ENCODE measurements around the gene IL3RA. TPM values are rescaled to one million over a fixed set of nuclear protein-coding genes. Genes with fewer than 3 reads are reported as not detected.

IL3RA gene
- total and polyA plus RNA-seq, 8 donors = 2.4 to 10.1 (median 4.5) TPM; not detected in 1

GRCh38 chrX:1407035-1407434 lies 70.5 kb downstream of the IL3RA start:
- peaks cover 45 to 78% (median 75%) of the 10 kb centered on the region in 4 donors for H3K36me3 ChIP-seq
- no peak for DNase-seq
- H3K27ac ChIP-seq = no peak overlapping the region
- H3K4me3 ChIP-seq = no peak overlapping the region
- no peaks in the 10 kb centered on the region for H3K9me3 ChIP-seq
- H3K4me1 ChIP-seq = no peaks in the 10 kb centered on the region
- H3K27me3 ChIP-seq = no peaks in the 10 kb centered on the region
- intact Hi-C loops (cut with DNase I; ENCODE audit: low total_unique reads) = no loop called here
- TF ChIP-seq POLR2AphosphoS5 (IDR thresholded peaks at IDR 0.05) (no peak), CTCF (IDR thresholded peaks at IDR 0.05) (no peak)

- Histone ChIP-seq H3K36me3 (peaks cover 24 to 74% (median 71%) of the 10 kb centered on the region in 4 donors), H3K4me1 (no peaks in the 10 kb centered on the region), H3K4me3 (no peak overlapping the region), H3K27me3 (no peaks in the 10 kb centered on the region), H3K27ac (no peak overlapping the region), H3K9me3 (no peaks in the 10 kb centered on the region)
- TF ChIP-seq CTCF (IDR thresholded peaks at IDR 0.05) = no peak
- TF ChIP-seq POLR2A (IDR thresholded peaks at IDR 0.05) = no peak
- TF ChIP-seq POLR2AphosphoS5 (IDR thresholded peaks at IDR 0.05) = no peak
- no peak for TF ChIP-seq EP300 (IDR thresholded peaks at IDR 0.05)
- WGBS, 5 donors = 75 to 86% (median 84%) methylated on average over 8 to 12 of the region's 12 CpGs
- intact Hi-C loops (cut with DNase I; ENCODE audit: low total_unique reads) = no loop called here
- no peak for DNase-seq
These were observed 74.7 kb downstream of the IL3RA start for GRCh38 chrX:1411326-1411725.

- 86 to 94% (median 92%) methylated on average over 28 to 31 of the region's 31 CpGs for WGBS, 5 donors
- no peak for DNase-seq
- H3K4me1 ChIP-seq = no peaks in the 10 kb centered on the region
- intact Hi-C loops (cut with DNase I; ENCODE audit: low total_unique reads) = no loop called here
- H3K9me3 ChIP-seq = no peaks in the 10 kb centered on the region
- peaks cover 15 to 71% (median 64%) of the 10 kb centered on the region in 4 donors for H3K36me3 ChIP-seq
- no peak overlapping the region for H3K27ac ChIP-seq
- H3K27me3 ChIP-seq = no peaks in the 10 kb centered on the region
- TF ChIP-seq POLR2A (IDR thresholded peaks at IDR 0.05) (no peak), POLR2AphosphoS5 (IDR thresholded peaks at IDR 0.05) (no peak), EP300 (IDR thresholded peaks at IDR 0.05) (no peak), CTCF (IDR thresholded peaks at IDR 0.05) (no peak)
- no peak overlapping the region for H3K4me3 ChIP-seq
These were observed 76.1 kb downstream of the IL3RA start for GRCh38 chrX:1412551-1413161.

GRCh38 chrX:1416327-1416784 lies 79.8 kb downstream of the IL3RA start:
- peaks cover 0 to 3% (median 0%) of the 10 kb centered on the region in 4 donors for H3K4me1 ChIP-seq
- peaks cover 28 to 86% (median 72%) of the 10 kb centered on the region in 4 donors for H3K36me3 ChIP-seq
- no peak for DNase-seq
- intact Hi-C loops (cut with DNase I; ENCODE audit: low total_unique reads) = no loop called here
- no peak overlapping the region for H3K27ac ChIP-seq
- H3K27me3 ChIP-seq = no peaks in the 10 kb centered on the region
- no peak for TF ChIP-seq CTCF (IDR thresholded peaks at IDR 0.05)
- TF ChIP-seq EP300 (IDR thresholded peaks at IDR 0.05) = no peak
- TF ChIP-seq POLR2AphosphoS5 (IDR thresholded peaks at IDR 0.05) = no peak
- no peak for TF ChIP-seq POLR2A (IDR thresholded peaks at IDR 0.05)
- H3K4me3 ChIP-seq = no peak overlapping the region
- H3K9me3 ChIP-seq = peaks cover 3 to 11% (median 6%) of the 10 kb centered on the region in 4 donors
- WGBS, 5 donors = 63 to 83% (median 69%) methylated on average over 15 of the region's 15 CpGs
